ENCODE results near the gene MYL7.

DNA sequence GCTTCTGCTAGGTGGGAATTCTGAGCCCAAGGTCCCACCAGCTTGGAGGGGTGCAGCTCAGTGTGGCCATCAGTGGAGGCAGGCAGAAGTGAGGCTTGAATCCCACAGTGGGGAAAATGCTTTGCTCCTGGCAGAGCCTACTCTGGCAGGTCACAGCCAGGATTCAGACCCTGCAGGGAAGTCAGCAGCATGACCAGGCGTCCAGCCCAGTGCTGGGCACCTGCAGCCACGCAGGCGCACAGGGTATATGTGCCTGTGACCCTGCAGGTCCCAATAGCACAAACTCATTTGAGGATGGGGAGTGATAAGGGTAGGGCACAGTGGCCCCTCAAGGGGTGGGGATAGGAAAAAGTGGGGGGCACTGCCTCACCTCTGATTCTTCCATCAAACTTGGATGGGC, 45.4 kb downstream of the MYL7 start:
- TF ChIP-seq GABPA (tag; conservative IDR thresholded peaks at IDR 0.05; ENCODE audit: low read depth) (no peak), POLR2A (conservative IDR thresholded peaks at IDR 0.05) (no peak), CTCF (IDR thresholded peaks at IDR 0.05 in 2 of 3, conservative IDR thresholded peaks at IDR 0.05 in 1 of 3; ENCODE audit: insufficient read depth in 2 of 3, low read depth in 1 of 3, low read length in 3 of 3) (no peak), CXXC5 (CRISPR knock-in tag; IDR thresholded peaks at IDR 0.05) (no peak), PREB (CRISPR knock-in tag; IDR thresholded peaks at IDR 0.05) (no peak), RBM34 (IDR thresholded peaks at IDR 0.05; ENCODE audit: borderline replicate concordance, insufficient read depth, low read length) (no peak), FOXA3 (CRISPR knock-in tag; conservative IDR thresholded peaks at IDR 0.05 in 1 of 2, IDR thresholded peaks at IDR 0.05 in 1 of 2) (no peak), ATF6 (CRISPR knock-in tag; IDR thresholded peaks at IDR 0.05) (no peak), POLR2AphosphoS5 (IDR thresholded peaks at IDR 0.05; ENCODE audit: control insufficient read depth, insufficient read depth, low read depth, low read length) (no peak)
- TF ChIP-seq, protein P1, sequence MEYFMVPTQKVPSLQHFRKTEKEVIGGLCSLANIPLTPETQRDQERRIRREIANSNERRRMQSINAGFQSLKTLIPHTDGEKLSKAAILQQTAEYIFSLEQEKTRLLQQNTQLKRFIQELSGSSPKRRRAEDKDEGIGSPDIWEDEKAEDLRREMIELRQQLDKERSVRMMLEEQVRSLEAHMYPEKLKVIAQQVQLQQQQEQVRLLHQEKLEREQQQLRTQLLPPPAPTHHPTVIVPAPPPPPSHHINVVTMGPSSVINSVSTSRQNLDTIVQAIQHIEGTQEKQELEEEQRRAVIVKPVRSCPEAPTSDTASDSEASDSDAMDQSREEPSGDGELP (CRISPR knock-in tag; IDR thresholded peaks at IDR 0.05; ENCODE audit: borderline replicate concordance): no peak
- TF ChIP-seq, protein P2, sequence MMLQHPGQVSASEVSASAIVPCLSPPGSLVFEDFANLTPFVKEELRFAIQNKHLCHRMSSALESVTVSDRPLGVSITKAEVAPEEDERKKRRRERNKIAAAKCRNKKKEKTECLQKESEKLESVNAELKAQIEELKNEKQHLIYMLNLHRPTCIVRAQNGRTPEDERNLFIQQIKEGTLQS (IDR thresholded peaks at IDR 0.05): no peak
- TF ChIP-seq, protein P2 (CRISPR knock-in tag; conservative IDR thresholded peaks at IDR 0.05): no peak
- TF ChIP-seq, protein P3, sequence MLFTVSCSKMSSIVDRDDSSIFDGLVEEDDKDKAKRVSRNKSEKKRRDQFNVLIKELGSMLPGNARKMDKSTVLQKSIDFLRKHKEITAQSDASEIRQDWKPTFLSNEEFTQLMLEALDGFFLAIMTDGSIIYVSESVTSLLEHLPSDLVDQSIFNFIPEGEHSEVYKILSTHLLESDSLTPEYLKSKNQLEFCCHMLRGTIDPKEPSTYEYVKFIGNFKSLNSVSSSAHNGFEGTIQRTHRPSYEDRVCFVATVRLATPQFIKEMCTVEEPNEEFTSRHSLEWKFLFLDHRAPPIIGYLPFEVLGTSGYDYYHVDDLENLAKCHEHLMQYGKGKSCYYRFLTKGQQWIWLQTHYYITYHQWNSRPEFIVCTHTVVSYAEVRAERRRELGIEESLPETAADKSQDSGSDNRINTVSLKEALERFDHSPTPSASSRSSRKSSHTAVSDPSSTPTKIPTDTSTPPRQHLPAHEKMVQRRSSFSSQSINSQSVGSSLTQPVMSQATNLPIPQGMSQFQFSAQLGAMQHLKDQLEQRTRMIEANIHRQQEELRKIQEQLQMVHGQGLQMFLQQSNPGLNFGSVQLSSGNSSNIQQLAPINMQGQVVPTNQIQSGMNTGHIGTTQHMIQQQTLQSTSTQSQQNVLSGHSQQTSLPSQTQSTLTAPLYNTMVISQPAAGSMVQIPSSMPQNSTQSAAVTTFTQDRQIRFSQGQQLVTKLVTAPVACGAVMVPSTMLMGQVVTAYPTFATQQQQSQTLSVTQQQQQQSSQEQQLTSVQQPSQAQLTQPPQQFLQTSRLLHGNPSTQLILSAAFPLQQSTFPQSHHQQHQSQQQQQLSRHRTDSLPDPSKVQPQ (CRISPR knock-in tag; IDR thresholded peaks at IDR 0.05; ENCODE audit: borderline replicate concordance): no peak
